OCI-LY7 (cell line): ENCODE measurements around the gene ZSCAN2. TPM values are rescaled to one million over a fixed set of nuclear protein-coding genes. Genes with fewer than 3 reads are reported as not detected.
"Not testable (repeated sequence)": the region's sequence is repeated elsewhere in the genome, so short reads cannot be mapped to it uniquely, and the experiment has no call there.

Experiments
- Bru-seq: library from RNA; stranded (reverse); fragments of 400-500 nt; gene quantifications from one replicate; lab custom pipeline; 2021; lab: Mats Ljungman, UMichigan
- BruChase-seq, 2 experiments: library from RNA; stranded (reverse); fragments of 400-500 nt; gene quantifications; one replicate each; lab custom pipeline; 2021; lab: Mats Ljungman, UMichigan
- BruUV-seq: library from RNA; stranded (reverse); fragments of 400-500 nt; replicated peaks from 2 replicates; lab custom pipeline; 2021; lab: Mats Ljungman, UMichigan
- CTCF ChIA-PET: fragments of 300-600 bp; sonication (Branson Sonifier 250); formaldehyde crosslinking; loops from one replicate; lab custom pipeline; 2022; ENCODE audit warnings: antibody characterized with exemption; ENCODE audit not compliant: unreplicated experiment; lab: Charles Lee
- POLR2A ChIA-PET: fragments of 300-600 bp; sonication (Branson Sonifier 250); formaldehyde crosslinking; loops from one replicate; lab custom pipeline; 2022; ENCODE audit warnings: antibody characterized with exemption; lab: Charles Lee
- DNase-seq: peaks from one replicate; pipeline ENCODE4 v3.0.0-alpha.2; 2015; ENCODE audit warnings: low spot score
- H2AFZ ChIP-seq: fragments of 200-600 bp; sonication (generic), shearing (Covaris generic); 2 replicates; pipeline ENCODE4 v1.6.1; 2014; ENCODE audit warnings: mild to moderate bottlenecking, antibody characterized with exemption, low read length, moderate library complexity
- H3K27ac ChIP-seq: fragments of 200-600 bp; sonication (generic); 2 replicates; pipeline ENCODE4 v1.5.1; 2014; ENCODE audit warnings: mixed run types, low read depth, mild to moderate bottlenecking, moderate library complexity, low read length, inconsistent platforms; ENCODE audit not compliant: poor library complexity, severe bottlenecking
- H3K36me3 ChIP-seq: fragments of 200-600 bp; sonication (generic); 2 replicates; pipeline ENCODE4 v1.6.1; 2014; ENCODE audit warnings: mild to moderate bottlenecking, antibody characterized with exemption, low read length, moderate library complexity, mixed read lengths; ENCODE audit not compliant: insufficient read depth
- H3K4me1 ChIP-seq: fragments of 200-600 bp; sonication (generic); 2 replicates; pipeline ENCODE4 v1.5.1; 2014; ENCODE audit warnings: mild to moderate bottlenecking, low read length; ENCODE audit not compliant: insufficient read depth, poor library complexity, severe bottlenecking
- H3K4me2 ChIP-seq: fragments of 200-600 bp; sonication (generic); 2 replicates; pipeline ENCODE4 v1.6.1; 2014; ENCODE audit warnings: mild to moderate bottlenecking, low read length
- H3K4me3 ChIP-seq: fragments of 200-600 bp; sonication (generic); 2 replicates; pipeline ENCODE4 v1.5.1; 2014; ENCODE audit warnings: mild to moderate bottlenecking, low read depth, low read length; ENCODE audit not compliant: poor library complexity, severe bottlenecking
- H3K79me2 ChIP-seq: fragments of 200-600 bp; sonication (generic); 2 replicates; pipeline ENCODE4 v1.6.1; 2016; ENCODE audit warnings: low read depth, mild to moderate bottlenecking, low read length, moderate library complexity, mixed read lengths; ENCODE audit not compliant: insufficient read depth
- H3K9me2 ChIP-seq: fragments of 200-600 bp; sonication (generic); 2 replicates; pipeline ENCODE4 v1.6.1; 2016; ENCODE audit warnings: mild to moderate bottlenecking, low read length, mixed read lengths; ENCODE audit not compliant: insufficient read depth
- H3K9me3 ChIP-seq: fragments of 200-600 bp; sonication (generic); 2 replicates; pipeline ENCODE4 v1.6.1; 2014; ENCODE audit warnings: mild to moderate bottlenecking, mixed run types, low read length, mixed read lengths
- H4K20me1 ChIP-seq: fragments of 200-600 bp; sonication (generic); 2 replicates; pipeline ENCODE4 v1.6.1; 2014; ENCODE audit warnings: mild to moderate bottlenecking, antibody characterized with exemption, low read length, moderate library complexity, mixed read lengths; ENCODE audit not compliant: insufficient read depth
- CTCF ChIP-seq: fragments of 200-600 bp; sonication (generic); conservative IDR thresholded peaks from 2 replicates; pipeline ENCODE4 v1.5.1; 2014; ENCODE audit warnings: mild to moderate bottlenecking, antibody characterized with exemption, low read length, moderate library complexity, mixed read lengths
- EZH2phosphoT487 ChIP-seq: fragments of 200-600 bp; sonication (generic); IDR thresholded peaks from 2 replicates; pipeline ENCODE4 v1.6.1; 2018; ENCODE audit warnings: low read depth, borderline replicate concordance, mild to moderate bottlenecking, mixed run types, antibody characterized with exemption, low read length, moderate library complexity, mixed read lengths
- intact Hi-C: fragments of 100-400 bp; cut with micrococcal nuclease; formaldehyde crosslinking; loops from one replicate; pipeline ENCODE4 v1.10.0; 2022; ENCODE audit not compliant: unreplicated experiment
- long read RNA-seq: library from polyadenylated mRNA; stranded (forward); transcript quantifications from one replicate; pipeline ENCODE4 v2.0.0, GENCODE V29; 2022
- total RNA-seq, 2 experiments: library from RNA; depleted of rRNA in 1 of 2; stranded (reverse); fragments of >200 nt in 1 of 2; shearing (Covaris generic) in 1 of 2; gene quantifications; 2 replicates each; pipeline ENCODE4 v1.2.3, GENCODE V29; 2014 to 2022

ZSCAN2 gene
- total RNA-seq (2014; rRNA removed; shearing (Covaris generic)) (12.4 and 21.7 TPM in 2 replicates), total RNA-seq (2022) (12.0 and 12.1 TPM in 2 replicates), Bru-seq, nascent RNA (percentile 53 among the genes with signal in this experiment), BruChase-seq, experiment 1, labeled RNA remaining after a 6-hour chase (percentile 53 among the genes with signal in this experiment), BruChase-seq, experiment 2, labeled RNA remaining after a 2-hour chase (percentile 50 among the genes with signal in this experiment)
- long read RNA-seq, transcript ZSCAN2-214 (3 exons, 2,242 nt) = major isoform, 5 of 11 reads
- long read RNA-seq, partial matches to known transcripts = 0 of 11 reads
- long read RNA-seq, other reads (novel, unspliced or antisense) = 2 of 11 reads

- H3K4me3 ChIP-seq = peak within 1 kb of the TSS; percentile 83
- no peak within 1 kb of the TSS for H3K27ac ChIP-seq
- no peaks in the 10 kb centered on the region for H4K20me1 ChIP-seq
- H3K36me3 ChIP-seq = peaks cover 3% of the 10 kb centered on the region; the same call in 1 of the 2 replicates
- TF ChIP-seq CTCF (no peak), EZH2phosphoT487 (no peak)
- H2AFZ ChIP-seq = peak within 1 kb of the TSS; percentile 92
- H3K9me2 ChIP-seq = no peaks in the 10 kb centered on the region
- CTCF ChIA-PET = interaction anchor here (1.0 kb wide), 1 partner anchor 34 kb away, joined by 4 read pairs; no protein-coding TSS in a partner anchor
- peak within 1 kb of the TSS; percentile 73 for H3K4me2 ChIP-seq
- POLR2A ChIA-PET = interaction anchor here (0.6 to 1.2 kb wide), 8 partner anchors 21 to 275 kb away, joined by 3 to 5 read pairs (median 4); partner anchors contain the start of gene WDR73
- peaks cover 45% of the 10 kb centered on the region for H3K4me1 ChIP-seq
- TSS peak; percentile 71 for BruUV-seq
- intact Hi-C loops = loop anchor here (1.0 kb wide), 1 partner anchor 30 kb away; no protein-coding TSS in a partner anchor
- peak; percentile 93 for DNase-seq
- no peaks in the 10 kb centered on the region for H3K9me3 ChIP-seq
- H3K79me2 ChIP-seq = peaks cover 7% of the 10 kb centered on the region; the same call in 1 of the 2 replicates
These were observed at the start of gene ZSCAN2 for GRCh38 chr15:84600687-84601554. Gene ZSCAN2, plus strand, starts transcription at chr15:84601009. Its CDS starts 2,919 bp downstream, at chr15:84603928.

DNA sequence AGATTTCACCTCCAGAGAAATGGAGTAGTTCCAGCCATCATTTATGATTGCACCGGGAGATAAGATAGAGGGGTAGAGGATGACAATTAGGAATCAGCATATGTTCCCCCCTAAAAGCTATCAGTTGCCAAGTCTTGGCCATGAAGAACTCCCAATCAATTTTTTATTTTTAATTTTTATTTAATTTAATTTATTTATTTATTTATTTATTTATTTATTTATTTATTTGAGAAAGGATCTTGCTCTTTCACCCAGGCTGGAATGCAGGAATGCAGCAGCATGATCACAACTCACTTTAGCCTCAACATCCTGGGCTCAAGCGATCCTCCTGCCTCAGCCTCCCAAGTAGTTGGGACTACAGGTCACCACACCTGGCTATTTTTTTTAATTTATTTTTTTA, 49.2 kb upstream of the ZSCAN2 start:
- POLR2A ChIA-PET, H3K27ac ChIP-seq, H3K4me3 ChIP-seq, H2AFZ ChIP-seq, H3K79me2 ChIP-seq, H3K4me1 ChIP-seq, H4K20me1 ChIP-seq, H3K9me3 ChIP-seq, H3K36me3 ChIP-seq, H3K9me2 ChIP-seq, DNase-seq, H3K4me2 ChIP-seq, CTCF ChIA-PET, BruUV-seq, intact Hi-C loops: not testable (repeated sequence)

DNA sequence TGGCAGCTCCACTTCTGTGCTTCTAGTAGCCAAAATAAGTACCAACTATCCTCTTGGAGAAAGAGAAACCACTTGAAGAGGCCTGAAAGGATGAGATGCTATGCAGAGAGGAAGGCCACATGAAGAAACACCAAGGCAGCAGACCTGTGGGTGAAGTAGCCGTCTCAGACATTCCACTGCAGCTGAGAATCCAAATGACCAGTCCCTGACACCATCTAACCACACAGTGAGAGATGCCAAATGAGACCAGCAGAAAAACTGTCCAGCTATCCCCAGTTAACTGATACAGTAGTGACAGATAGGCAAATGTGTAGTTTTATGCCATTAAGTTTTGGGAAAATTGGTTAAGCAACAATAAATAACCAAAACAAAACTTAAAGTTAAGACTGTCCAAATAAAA, 47.9 kb upstream of the ZSCAN2 start:
- intact Hi-C loops = no loop called here

GRCh38 chr15:84556690-84557089, 44.1 kb upstream of the ZSCAN2 start:
- H3K4me3 ChIP-seq, H3K9me3 ChIP-seq, H2AFZ ChIP-seq, intact Hi-C loops, POLR2A ChIA-PET, H3K27ac ChIP-seq, BruUV-seq, H4K20me1 ChIP-seq, H3K4me2 ChIP-seq, H3K36me3 ChIP-seq, H3K79me2 ChIP-seq, CTCF ChIA-PET, H3K4me1 ChIP-seq, H3K9me2 ChIP-seq, DNase-seq: not testable (repeated sequence)

More for the DNA sequence above, 47.9 kb upstream of the ZSCAN2 start:
- H3K4me2 ChIP-seq = no peak overlapping the region
- H4K20me1 ChIP-seq = no peaks in the 10 kb centered on the region
- H3K4me3 ChIP-seq = no peak overlapping the region
- H3K79me2 ChIP-seq = no peaks in the 10 kb centered on the region
- ChIA-PET POLR2A (interaction anchor here (0.7 kb wide), 1 partner anchor 548 kb away, joined by 5 read pairs; no protein-coding TSS in a partner anchor), CTCF (no interaction called here)
- BruUV-seq = no TSS peak
- no peak for DNase-seq
- no peak overlapping the region for H2AFZ ChIP-seq
- H3K9me2 ChIP-seq = no peaks in the 10 kb centered on the region
- no peaks in the 10 kb centered on the region for H3K4me1 ChIP-seq
- no peaks in the 10 kb centered on the region for H3K36me3 ChIP-seq
- H3K9me3 ChIP-seq = no peaks in the 10 kb centered on the region
- no peak overlapping the region for H3K27ac ChIP-seq
- no peak for TF ChIP-seq EZH2phosphoT487

DNA sequence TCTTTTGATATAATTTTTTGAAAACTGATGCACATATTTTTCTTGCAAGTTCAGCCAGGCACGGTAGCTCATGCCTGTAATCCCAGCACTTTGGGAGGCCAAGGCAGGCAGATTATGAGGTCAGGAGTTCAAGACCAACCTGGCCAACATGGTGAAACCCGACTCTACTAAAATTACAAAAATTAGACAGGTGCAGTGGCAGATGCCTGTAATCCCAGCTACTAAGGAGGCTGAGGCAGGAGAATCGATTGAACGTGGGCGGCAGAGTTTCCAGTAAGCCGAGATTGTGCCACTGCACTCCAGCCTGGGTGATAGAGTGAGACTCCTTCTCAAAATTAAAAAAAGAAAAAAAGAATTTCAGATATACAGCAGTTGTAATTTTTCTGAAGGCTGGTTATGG, 32.8 kb upstream of the ZSCAN2 start:
- POLR2A ChIA-PET = interaction anchor here (1.0 kb wide), 1 partner anchor 53 kb away, joined by 3 read pairs; no protein-coding TSS in a partner anchor
- not testable (repeated sequence) for H3K4me2 ChIP-seq

More for the DNA sequence above, 32.8 kb upstream of the ZSCAN2 start:
- BruUV-seq, H3K79me2 ChIP-seq, H4K20me1 ChIP-seq, DNase-seq, H3K9me3 ChIP-seq, H3K4me3 ChIP-seq, H3K4me1 ChIP-seq, H2AFZ ChIP-seq, H3K9me2 ChIP-seq, H3K27ac ChIP-seq, H3K36me3 ChIP-seq, intact Hi-C loops, CTCF ChIA-PET: not testable (repeated sequence)
